Naive thymus-derived CD8-positive, alpha-beta T cell (primary cell): ENCODE data around the gene SPP2. TPM values are rescaled to one million over a fixed set of nuclear protein-coding genes. Genes with fewer than 3 reads are reported as not detected.

Experiments used
- ATAC-seq, 2 donors: fragments of 150-1000 bp; cut with Tn5 transposase in 1 of 2; sonication (Bioruptor Pico), chemical (Tn5 transposase) in 1 of 2; 1 replicate in 1 of 2; 2 replicates in 1 of 2; pipeline ENCODE4 v1.10.0; 2021; ENCODE audit warnings: mild to moderate bottlenecking in 2 of 2, moderate library complexity in 2 of 2
- POLR2A ChIA-PET: fragments of 350-600 bp; sonication (Branson Sonifier 250); formaldehyde crosslinking; loops from one replicate; lab custom pipeline; 2021; ENCODE audit warnings: antibody characterized with exemption; lab: Charles Lee
- DNase-seq, 10 donors: peaks; one replicate each; pipeline versions ENCODE4 v3.0.0 to v3.0.0-alpha.2; 2020 to 2022
- H3K27ac Mint-ChIP-seq, 10 donors: one replicate each; pipeline ENCODE4 v1.8.0; 2020 to 2022; ENCODE audit warnings: mild to moderate bottlenecking in 10 of 10, mixed read lengths in 10 of 10, moderate library complexity in 4 of 10, inconsistent platforms in 1 of 10
- H3K27me3 Mint-ChIP-seq, 5 donors: one replicate each; pipeline ENCODE4 v1.8.0; 2021 to 2022; ENCODE audit warnings: mixed read lengths in 5 of 5
- H3K36me3 Mint-ChIP-seq, 3 donors: one replicate each; pipeline ENCODE4 v1.8.0; 2020 to 2022; ENCODE audit warnings: mixed read lengths in 3 of 3, mild to moderate bottlenecking in 2 of 3, inconsistent platforms in 1 of 3
- H3K4me1 Mint-ChIP-seq, 4 donors: one replicate each; pipeline ENCODE4 v1.8.0; 2021 to 2022; ENCODE audit warnings: mixed read lengths in 4 of 4
- H3K4me3 Mint-ChIP-seq, 10 donors: one replicate each; pipeline ENCODE4 v1.8.0; 2020 to 2022; ENCODE audit warnings: mild to moderate bottlenecking in 10 of 10, mixed read lengths in 10 of 10, moderate library complexity in 6 of 10, inconsistent platforms in 1 of 10
- H3K9me3 Mint-ChIP-seq, 9 donors: one replicate each; pipeline ENCODE4 v1.8.0; 2020 to 2022; ENCODE audit warnings: mixed read lengths in 9 of 9, mild to moderate bottlenecking in 3 of 9, inconsistent platforms in 1 of 9, moderate library complexity in 1 of 9
- polyA plus RNA-seq, 3 donors: library from polyadenylated mRNA; unstranded; fragments of 300-500 nt; fragmentation: Illumina TruSeq; gene quantifications; one replicate each; pipeline ENCODE4 v1.2.3, GENCODE V29; 2021
- total RNA-seq, 8 experiments: library from RNA in 2 of 8; stranded (reverse) in 2 of 8; gene quantifications; one replicate each; pipeline ENCODE4 v1.2.3 and lab custom pipeline; 2021 to 2026

SPP2 gene
- not detected for total RNA-seq
- polyA plus RNA-seq: not detected
- 0 reads per million in 6 experiments for total RNA-seq (lab: John Stamatoyannopoulos, UW)

- Mint-ChIP-seq H3K4me3 (no peak within 1 kb of the TSS), H3K27ac (peak within 1 kb of the TSS in 1 of 10 donors; percentile 8), H3K27me3 (peaks cover 0 to 3% (median 0%) of the 10 kb centered on the region in 5 donors), H3K4me1 (peaks cover 0 to 15% (median 9%) of the 10 kb centered on the region in 4 donors), H3K36me3 (peaks cover 0 to 1% (median 0%) of the 10 kb centered on the region in 3 donors), H3K9me3 (peaks cover 0 to 6% (median 0%) of the 10 kb centered on the region in 9 donors)
- POLR2A ChIA-PET: no interaction called here
- ATAC-seq: no peak
- no peak for DNase-seq
Measured at GRCh38 chr2:234050455-234051135, at the start of gene SPP2. SPP2 (plus strand) TSS chr2:234050702; CDS start chr2:234050787, 85 bp downstream.

GRCh38 chr2:234001380-234002160 is 48.9 kb upstream of the SPP2 start:
- peak; percentile 65 to 88 for ATAC-seq
- Mint-ChIP-seq H3K9me3 (no peaks in the 10 kb centered on the region), H3K36me3 (no peaks in the 10 kb centered on the region), H3K27me3 (peaks cover 0 to 8% (median 0%) of the 10 kb centered on the region in 5 donors), H3K4me3 (peak overlapping the region; percentile 41 to 79 (median 56)), H3K27ac (peak overlapping the region in 9 of 10 donors; percentile 29 to 89 (median 75)), H3K4me1 (peaks cover 25 to 66% (median 35%) of the 10 kb centered on the region in 4 donors)
- POLR2A ChIA-PET: interaction anchor here (0.5 kb wide), 1 partner anchor 54 kb away, joined by 3 read pairs; no protein-coding TSS in a partner anchor
- DNase-seq: peak in 2 of 10 donors; percentile 43 to 48

GRCh38 chr2:234002281-234002680 is 48.2 kb upstream of the SPP2 start:
- POLR2A ChIA-PET: interaction anchor here (0.5 kb wide), 1 partner anchor 53 kb away, joined by 3 read pairs; no protein-coding TSS in a partner anchor
- DNase-seq (no peak), ATAC-seq (no peak)
- Mint-ChIP-seq H3K4me3 (no peak overlapping the region), H3K27ac (peak overlapping the region in 5 of 10 donors; percentile 23 to 75 (median 63)), H3K4me1 (peaks cover 25 to 61% (median 34%) of the 10 kb centered on the region in 4 donors), H3K36me3 (no peaks in the 10 kb centered on the region), H3K9me3 (no peaks in the 10 kb centered on the region), H3K27me3 (peaks cover 0 to 8% (median 0%) of the 10 kb centered on the region in 5 donors)

GRCh38 chr2:234003972-234004617 is 46.4 kb upstream of the SPP2 start:
- peak overlapping the region in 1 of 10 donors; percentile 10 for H3K27ac Mint-ChIP-seq
- no peaks in the 10 kb centered on the region for H3K9me3 Mint-ChIP-seq
- ATAC-seq (no peak), DNase-seq (no peak)
- POLR2A ChIA-PET: no interaction called here
- no peaks in the 10 kb centered on the region for H3K36me3 Mint-ChIP-seq
- no peak overlapping the region for H3K4me3 Mint-ChIP-seq
- peaks cover 0 to 8% (median 0%) of the 10 kb centered on the region in 5 donors for H3K27me3 Mint-ChIP-seq
- peaks cover 19 to 44% (median 32%) of the 10 kb centered on the region in 4 donors for H3K4me1 Mint-ChIP-seq

GRCh38 chr2:234005126-234005525 is 45.4 kb upstream of the SPP2 start:
- no peak overlapping the region for H3K27ac Mint-ChIP-seq
- H3K36me3 Mint-ChIP-seq: no peaks in the 10 kb centered on the region
- no peak for ATAC-seq
- no peak for DNase-seq
- peaks cover 0 to 10% (median 0%) of the 10 kb centered on the region in 5 donors for H3K27me3 Mint-ChIP-seq
- POLR2A ChIA-PET: no interaction called here
- peaks cover 19 to 36% (median 28%) of the 10 kb centered on the region in 4 donors for H3K4me1 Mint-ChIP-seq
- H3K4me3 Mint-ChIP-seq: no peak overlapping the region
- no peaks in the 10 kb centered on the region for H3K9me3 Mint-ChIP-seq

- no peak for ATAC-seq
- Mint-ChIP-seq H3K36me3 (no peaks in the 10 kb centered on the region), H3K4me3 (no peak overlapping the region), H3K27ac (no peak overlapping the region), H3K4me1 (peaks cover 12 to 23% (median 19%) of the 10 kb centered on the region in 4 donors), H3K27me3 (peaks cover 0 to 10% (median 0%) of the 10 kb centered on the region in 5 donors), H3K9me3 (no peaks in the 10 kb centered on the region)
- no peak for DNase-seq
- POLR2A ChIA-PET: no interaction called here
Measured at GRCh38 chr2:234006501-234006900, 44.0 kb upstream of the SPP2 start.

- Mint-ChIP-seq H3K27ac (no peak overlapping the region), H3K9me3 (no peaks in the 10 kb centered on the region), H3K27me3 (peaks cover 0 to 10% (median 0%) of the 10 kb centered on the region in 5 donors), H3K36me3 (no peaks in the 10 kb centered on the region), H3K4me3 (no peak overlapping the region), H3K4me1 (peaks cover 0 to 17% (median 7%) of the 10 kb centered on the region in 4 donors)
- no peak for ATAC-seq
- POLR2A ChIA-PET: interaction anchor here (0.5 kb wide), 1 partner anchor 11 kb away, joined by 4 read pairs; no protein-coding TSS in a partner anchor
- no peak for DNase-seq
Measured at GRCh38 chr2:234014427-234014826, 36.1 kb upstream of the SPP2 start.

- H3K27ac Mint-ChIP-seq: no peak overlapping the region
- no peaks in the 10 kb centered on the region for H3K9me3 Mint-ChIP-seq
- peaks cover 0 to 17% (median 7%) of the 10 kb centered on the region in 4 donors for H3K4me1 Mint-ChIP-seq
- ATAC-seq: no peak
- POLR2A ChIA-PET: no interaction called here
- DNase-seq: no peak
- no peak overlapping the region for H3K4me3 Mint-ChIP-seq
- no peaks in the 10 kb centered on the region for H3K36me3 Mint-ChIP-seq
- peaks cover 0 to 8% (median 0%) of the 10 kb centered on the region in 5 donors for H3K27me3 Mint-ChIP-seq
Measured at GRCh38 chr2:234015861-234016260, 34.6 kb upstream of the SPP2 start.

GRCh38 chr2:234019896-234020295 is 30.6 kb upstream of the SPP2 start:
- Mint-ChIP-seq H3K36me3 (no peaks in the 10 kb centered on the region), H3K4me1 (peaks cover 2 to 11% (median 10%) of the 10 kb centered on the region in 4 donors), H3K27me3 (peaks cover 0 to 8% (median 0%) of the 10 kb centered on the region in 5 donors), H3K9me3 (peaks cover 0 to 15% (median 0%) of the 10 kb centered on the region in 9 donors), H3K4me3 (no peak overlapping the region), H3K27ac (no peak overlapping the region)
- ATAC-seq (no peak), DNase-seq (no peak)
- POLR2A ChIA-PET: no interaction called here

- H3K4me3 Mint-ChIP-seq: no peak overlapping the region
- ATAC-seq (no peak), DNase-seq (no peak)
- H3K36me3 Mint-ChIP-seq: no peaks in the 10 kb centered on the region
- peaks cover 6 to 15% (median 8%) of the 10 kb centered on the region in 4 donors for H3K4me1 Mint-ChIP-seq
- H3K27me3 Mint-ChIP-seq: peaks cover 0 to 7% (median 0%) of the 10 kb centered on the region in 5 donors
- no peak overlapping the region for H3K27ac Mint-ChIP-seq
- POLR2A ChIA-PET: no interaction called here
- H3K9me3 Mint-ChIP-seq: peaks cover 0 to 15% (median 0%) of the 10 kb centered on the region in 9 donors
Measured at GRCh38 chr2:234020332-234020731, 30.2 kb upstream of the SPP2 start.

- no peak for ATAC-seq
- DNase-seq: no peak
- POLR2A ChIA-PET: no interaction called here
- Mint-ChIP-seq H3K9me3 (peaks cover 0 to 15% (median 0%) of the 10 kb centered on the region in 9 donors), H3K27me3 (peaks cover 0 to 1% (median 0%) of the 10 kb centered on the region in 5 donors), H3K36me3 (no peaks in the 10 kb centered on the region), H3K4me3 (no peak overlapping the region), H3K4me1 (peaks cover 21 to 35% (median 27%) of the 10 kb centered on the region in 4 donors), H3K27ac (no peak overlapping the region)
Measured at GRCh38 chr2:234022424-234022823, 28.1 kb upstream of the SPP2 start.

GRCh38 chr2:234024304-234024703 is 26.2 kb upstream of the SPP2 start:
- H3K36me3 Mint-ChIP-seq: no peaks in the 10 kb centered on the region
- no peak for DNase-seq
- H3K9me3 Mint-ChIP-seq: peaks cover 0 to 15% (median 0%) of the 10 kb centered on the region in 9 donors
- peaks cover 0 to 2% (median 0%) of the 10 kb centered on the region in 5 donors for H3K27me3 Mint-ChIP-seq
- ATAC-seq: no peak
- H3K4me1 Mint-ChIP-seq: peaks cover 27 to 49% (median 37%) of the 10 kb centered on the region in 4 donors
- POLR2A ChIA-PET: interaction anchor here (0.5 kb wide), 1 partner anchor 996 kb away, joined by 3 read pairs; no protein-coding TSS in a partner anchor
- peak overlapping the region in 4 of 10 donors; percentile 31 to 54 (median 48) for H3K4me3 Mint-ChIP-seq
- peak overlapping the region in 2 of 10 donors; percentile 72 to 78 for H3K27ac Mint-ChIP-seq
